GM18502 (cell line): ENCODE measurements around the gene TGFBR2.

Source experiments
- ATAC-seq: cut with Tn5 transposase; IDR thresholded peaks from one replicate; pipeline ENCODE4 v1.9.1; 2021; ENCODE audit warnings: mild to moderate bottlenecking; ENCODE audit not compliant: unreplicated experiment, poor library complexity

Gene TGFBR2

DNA sequence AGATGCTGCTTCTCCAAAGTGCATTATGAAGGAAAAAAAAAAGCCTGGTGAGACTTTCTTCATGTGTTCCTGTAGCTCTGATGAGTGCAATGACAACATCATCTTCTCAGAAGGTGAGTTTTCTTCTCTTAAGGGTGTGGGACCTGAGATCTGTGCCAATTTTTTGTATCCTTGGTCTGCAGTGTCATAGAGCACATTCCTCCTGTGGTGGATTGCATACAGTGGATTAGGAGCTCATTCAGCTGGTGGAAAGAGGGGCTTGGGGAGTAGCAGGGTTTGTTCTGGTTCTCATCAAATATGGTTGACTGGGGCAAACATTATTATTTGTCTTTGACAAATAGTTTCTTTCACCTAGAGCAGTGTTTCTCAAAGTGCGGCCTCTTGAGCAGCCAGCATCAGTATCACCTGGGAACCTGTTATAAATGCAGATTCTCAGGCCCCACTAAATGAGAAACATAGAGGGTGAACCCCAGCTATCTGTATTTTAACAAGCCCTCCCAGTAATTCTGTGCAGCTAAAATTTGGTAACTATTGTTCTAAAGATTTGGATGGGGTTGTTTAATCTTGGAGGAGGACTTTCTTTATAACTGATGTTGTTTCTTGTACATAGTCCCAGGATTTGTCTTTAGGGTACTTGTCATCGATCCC is 44.1 kb downstream of the TGFBR2 start:
- no peak for ATAC-seq

DNA sequence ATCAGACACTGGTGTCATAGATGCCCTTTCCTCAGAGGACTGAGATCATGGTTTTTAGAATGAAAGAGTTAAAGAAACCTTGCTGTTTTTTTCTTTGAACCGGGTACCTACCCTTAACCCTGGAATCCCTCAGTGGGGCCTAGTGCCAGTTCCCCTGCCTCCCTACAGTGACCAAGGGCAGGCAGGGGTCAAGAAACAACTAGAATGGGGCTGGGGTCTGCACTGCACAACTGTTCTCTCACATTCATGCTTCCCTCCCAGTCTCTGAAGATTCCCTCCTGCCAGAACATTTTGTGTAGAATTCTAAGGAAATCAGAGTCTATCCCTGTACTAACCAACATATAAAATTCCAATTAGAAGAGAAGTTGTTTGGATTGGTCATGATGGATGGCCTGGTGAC is 47.9 kb downstream of the TGFBR2 start:
- no peak for ATAC-seq

DNA sequence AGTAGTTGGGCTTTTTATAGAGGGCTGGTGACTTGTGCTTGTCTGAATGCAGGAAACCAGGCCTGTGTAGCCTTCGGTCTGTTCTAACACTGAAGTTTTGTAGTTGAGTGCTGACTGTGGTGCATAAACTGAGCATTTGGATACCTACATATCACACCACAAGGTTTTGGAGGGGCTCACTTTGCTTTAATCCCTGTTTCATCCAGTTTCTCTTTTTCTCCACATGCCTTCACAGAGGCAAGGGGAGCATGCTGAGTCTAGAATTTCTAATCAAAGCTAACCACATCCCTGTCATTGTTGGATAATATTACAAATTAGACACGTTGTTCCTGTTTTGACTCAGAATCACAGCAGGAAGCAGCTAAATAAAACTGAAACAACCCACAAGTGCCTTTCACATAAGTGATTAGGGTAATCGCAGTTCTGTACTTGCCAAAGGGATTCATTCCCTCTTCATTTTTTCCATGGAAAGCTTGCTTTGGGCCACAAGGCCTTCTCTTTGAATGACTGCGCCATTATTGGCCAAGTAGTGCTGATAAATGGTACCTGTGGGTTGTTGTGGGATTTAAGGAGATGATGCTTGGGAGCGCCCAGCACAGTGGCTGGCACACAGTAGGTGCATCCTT is 48.9 kb downstream of the TGFBR2 start:
- ATAC-seq: peak; percentile 46

GRCh38 chr3:30656624-30657141 is 50.3 kb downstream of the TGFBR2 start:
- ATAC-seq: no peak

DNA sequence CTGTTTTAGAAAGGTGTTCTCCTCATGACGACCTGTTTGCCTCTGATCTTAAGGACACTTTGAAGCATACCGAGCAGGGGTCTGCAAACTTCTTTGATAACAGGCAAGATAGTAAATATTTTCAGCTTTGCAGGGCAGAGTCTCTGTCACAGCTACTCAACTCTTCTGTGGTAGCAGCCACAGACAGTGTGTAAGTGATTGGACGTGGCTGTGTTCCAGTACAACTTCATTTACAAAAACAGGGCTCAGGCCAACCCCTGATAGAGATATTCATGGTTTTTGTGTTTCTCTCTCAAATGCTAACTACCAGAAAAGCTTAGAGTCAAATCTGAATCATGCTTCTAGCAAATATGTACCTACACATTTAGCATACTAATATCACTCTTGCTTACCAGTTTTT is 51.5 kb downstream of the TGFBR2 start:
- peak; percentile 32 for ATAC-seq

DNA sequence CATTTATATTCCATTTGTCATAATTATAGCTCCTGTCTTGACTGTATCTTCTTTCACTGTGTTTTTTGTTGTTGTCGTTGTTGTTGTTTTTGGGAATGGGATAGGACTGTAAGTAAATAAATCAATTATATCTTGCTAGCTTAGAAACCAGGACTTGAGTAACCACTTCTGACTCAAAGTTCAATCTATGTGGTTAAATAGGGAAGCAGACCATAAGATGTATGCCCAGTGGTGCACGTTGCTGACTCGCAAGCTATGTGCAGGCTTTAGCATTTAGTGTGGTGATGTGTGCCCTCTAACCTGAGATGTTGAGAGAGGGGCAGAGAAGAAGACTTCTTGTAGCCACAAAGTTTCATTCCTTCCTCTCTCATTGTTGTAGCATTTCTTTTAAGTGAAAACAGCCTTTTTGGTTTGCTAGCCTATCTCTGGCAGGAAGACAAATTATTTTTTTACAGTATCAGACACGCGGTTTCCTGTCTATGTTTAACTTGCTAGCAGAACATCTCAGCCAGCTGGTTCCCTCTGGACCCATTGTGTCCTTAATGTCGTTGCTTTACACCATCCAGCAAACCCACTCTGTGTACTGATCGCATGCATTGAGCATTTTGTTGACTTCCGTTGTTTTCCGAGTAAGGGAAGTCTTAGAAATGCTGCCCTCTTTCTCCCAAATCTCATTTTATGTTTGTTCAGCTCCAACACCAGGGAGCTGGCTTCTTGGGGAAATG is 52.1 kb downstream of the TGFBR2 start:
- ATAC-seq: peak; percentile 88

DNA sequence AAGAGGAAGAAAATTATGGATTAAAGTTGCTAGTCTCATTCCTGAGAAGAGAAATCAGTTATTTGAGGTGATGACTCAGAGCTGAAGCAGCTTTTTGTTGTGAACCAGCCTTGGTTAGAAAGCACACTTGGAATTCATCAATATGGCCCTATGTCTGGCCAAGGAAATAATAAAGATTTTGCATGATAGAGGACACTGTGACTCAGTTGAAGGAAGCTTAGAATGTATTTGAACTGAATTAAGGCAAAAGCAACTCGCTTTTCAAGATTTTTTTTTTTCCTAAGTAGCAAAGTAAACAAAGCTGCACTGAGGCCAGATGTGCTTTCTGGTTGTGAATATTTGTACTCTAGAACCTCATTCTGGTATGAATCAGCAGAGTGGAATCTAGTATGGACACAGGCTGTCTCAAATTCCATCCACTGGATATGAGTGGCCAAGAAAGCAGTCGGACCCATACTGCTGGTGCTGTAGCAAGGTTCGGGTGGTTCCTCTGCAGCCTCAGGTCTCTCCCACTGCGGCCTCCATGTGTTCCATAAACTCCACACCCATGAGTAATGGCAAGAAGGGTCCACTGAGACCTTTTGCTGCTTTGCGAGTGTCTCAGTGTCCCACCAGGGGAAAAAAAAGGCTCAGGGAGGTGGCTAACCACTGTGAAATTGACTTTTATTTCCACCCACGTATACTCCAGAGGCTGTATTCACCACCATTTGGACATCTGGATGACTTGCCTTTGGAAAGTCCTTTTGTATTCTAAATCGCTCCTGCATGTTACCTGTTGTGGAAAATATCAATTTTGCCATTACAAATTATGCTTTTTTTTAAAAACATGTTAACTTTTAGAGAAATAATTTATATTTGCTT is 53.1 kb downstream of the TGFBR2 start:
- ATAC-seq: no peak

GRCh38 chr3:30660136-30660535 is 53.7 kb downstream of the TGFBR2 start:
- no peak for ATAC-seq

DNA sequence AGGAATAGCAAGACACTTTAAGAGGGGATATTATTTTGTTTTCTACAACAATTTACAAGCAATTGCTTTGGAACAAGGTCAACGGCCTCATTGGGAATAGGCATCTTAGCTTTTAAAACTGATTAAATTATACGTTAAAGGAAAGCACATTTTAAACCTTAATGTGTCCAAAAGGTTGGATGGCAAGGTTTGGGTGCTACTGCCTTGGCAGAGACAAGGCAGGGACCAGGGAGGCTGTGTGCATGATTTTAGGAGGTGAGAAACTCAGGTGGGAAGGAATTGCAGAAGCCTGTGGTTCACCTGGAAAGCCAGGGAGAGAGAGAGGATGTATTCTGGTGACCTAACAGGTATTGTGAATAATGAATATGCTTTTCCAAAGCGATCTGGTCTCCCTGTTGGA is 54.3 kb downstream of the TGFBR2 start:
- ATAC-seq: no peak

GRCh38 chr3:30661098-30661873 is 54.9 kb downstream of the TGFBR2 start:
- no peak for ATAC-seq

DNA sequence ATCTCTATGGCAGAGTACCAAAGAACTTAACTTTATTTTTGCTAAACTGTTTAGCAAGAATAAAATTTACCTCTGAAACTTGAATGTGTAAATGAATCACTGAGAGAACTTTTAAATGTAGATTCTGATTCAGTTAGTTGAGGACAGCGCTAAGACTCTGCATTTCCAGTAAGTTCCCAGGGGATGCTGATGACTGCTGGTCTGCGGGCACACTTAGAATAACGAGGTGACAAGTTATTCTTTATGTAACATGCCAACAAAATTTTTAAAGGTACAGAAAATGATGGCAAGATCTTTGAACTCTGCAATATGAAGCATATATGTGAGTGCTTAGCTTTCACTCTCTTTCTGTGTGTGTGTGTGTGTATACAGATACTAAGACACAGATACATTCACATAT is 56.4 kb downstream of the TGFBR2 start:
- ATAC-seq: no peak

DNA sequence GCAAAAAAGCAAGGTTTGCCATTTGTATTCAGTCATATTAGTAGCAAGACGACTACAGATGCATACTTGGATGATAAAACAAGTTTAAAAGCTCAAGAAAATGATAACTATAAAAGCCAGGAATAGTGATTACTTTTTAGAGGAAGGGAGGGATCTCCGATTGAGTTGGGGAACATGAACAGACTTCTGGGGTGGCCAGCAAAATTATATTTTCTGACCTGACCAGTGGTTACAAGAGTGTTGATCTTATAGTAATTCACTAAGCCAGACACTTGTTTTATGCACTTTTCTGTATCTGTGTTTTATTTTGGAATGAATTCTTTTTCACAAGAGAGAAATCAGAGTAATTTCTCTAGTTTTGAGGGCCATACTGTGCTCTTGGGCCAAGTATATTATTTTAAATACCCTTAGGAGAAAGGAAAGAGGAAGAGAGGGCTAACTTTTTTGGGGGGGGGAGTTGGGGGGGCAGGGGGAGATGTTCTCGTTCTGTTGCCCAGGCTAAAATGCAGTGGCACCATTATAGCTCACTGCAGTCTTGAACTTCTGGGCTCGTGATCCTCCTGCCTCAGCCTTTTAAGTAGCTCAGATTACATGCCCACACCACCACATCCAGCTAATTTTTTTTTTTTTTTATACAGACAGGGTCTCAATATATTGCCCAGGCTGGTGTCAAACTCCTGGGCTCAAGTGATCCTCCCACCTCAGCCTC is 57.3 kb downstream of the TGFBR2 start:
- no peak for ATAC-seq

DNA sequence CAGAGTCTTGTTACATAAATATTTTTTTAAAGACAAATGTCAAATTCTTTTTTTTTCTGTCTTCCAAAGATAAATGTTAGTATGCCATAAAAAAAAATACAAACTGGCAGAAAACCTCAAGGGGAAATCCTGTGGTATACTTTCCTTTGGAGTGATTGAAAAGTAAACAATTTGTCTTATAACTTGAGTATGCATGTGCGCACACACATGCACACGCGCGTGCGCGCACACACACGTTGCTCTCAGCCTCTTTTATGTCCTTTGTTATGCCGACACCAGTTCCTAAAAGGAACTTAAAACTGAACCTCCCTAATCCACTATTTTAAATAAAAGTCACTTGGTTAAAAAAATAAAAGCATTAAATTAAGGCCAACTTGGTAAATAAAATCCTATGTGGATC is 58.1 kb downstream of the TGFBR2 start:
- no peak for ATAC-seq

DNA sequence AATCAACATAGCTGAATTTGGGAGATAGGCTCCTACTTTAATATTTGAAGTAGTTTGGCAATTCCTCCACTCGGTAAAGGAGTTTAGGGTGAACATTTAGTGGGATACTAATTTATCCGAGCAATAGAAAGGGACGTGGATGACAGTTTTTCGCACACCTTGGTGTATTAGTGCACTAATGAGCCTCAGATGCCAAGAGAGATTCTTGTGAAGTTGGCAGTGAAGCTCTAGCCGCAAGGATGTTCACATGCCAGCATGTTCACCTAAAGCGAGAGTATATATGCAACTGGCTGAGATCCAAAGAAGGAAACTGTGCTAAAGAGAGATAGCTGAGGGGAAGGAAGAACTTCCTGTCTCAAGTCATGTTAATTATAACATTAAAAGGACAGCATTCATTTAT is 58.5 kb downstream of the TGFBR2 start:
- no peak for ATAC-seq

DNA sequence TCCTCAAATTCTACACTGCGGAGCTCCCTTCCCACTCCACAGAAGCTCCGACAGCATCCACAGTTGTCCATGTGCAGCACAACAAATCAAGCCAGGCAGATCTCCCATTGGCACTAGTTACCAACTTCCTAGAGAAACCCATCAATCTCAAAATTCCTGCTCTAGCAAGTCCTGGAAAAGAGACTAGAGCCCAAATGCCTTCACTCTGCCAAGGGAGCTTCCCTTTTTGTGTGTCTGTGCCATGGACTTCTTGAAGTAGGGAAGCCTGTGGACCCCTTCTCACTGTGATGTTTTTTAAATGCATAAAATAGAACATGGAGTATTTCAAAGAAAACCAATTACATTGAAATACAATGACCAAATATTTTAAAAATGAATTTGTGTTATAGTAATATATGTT is 59.1 kb downstream of the TGFBR2 start:
- no peak for ATAC-seq

DNA sequence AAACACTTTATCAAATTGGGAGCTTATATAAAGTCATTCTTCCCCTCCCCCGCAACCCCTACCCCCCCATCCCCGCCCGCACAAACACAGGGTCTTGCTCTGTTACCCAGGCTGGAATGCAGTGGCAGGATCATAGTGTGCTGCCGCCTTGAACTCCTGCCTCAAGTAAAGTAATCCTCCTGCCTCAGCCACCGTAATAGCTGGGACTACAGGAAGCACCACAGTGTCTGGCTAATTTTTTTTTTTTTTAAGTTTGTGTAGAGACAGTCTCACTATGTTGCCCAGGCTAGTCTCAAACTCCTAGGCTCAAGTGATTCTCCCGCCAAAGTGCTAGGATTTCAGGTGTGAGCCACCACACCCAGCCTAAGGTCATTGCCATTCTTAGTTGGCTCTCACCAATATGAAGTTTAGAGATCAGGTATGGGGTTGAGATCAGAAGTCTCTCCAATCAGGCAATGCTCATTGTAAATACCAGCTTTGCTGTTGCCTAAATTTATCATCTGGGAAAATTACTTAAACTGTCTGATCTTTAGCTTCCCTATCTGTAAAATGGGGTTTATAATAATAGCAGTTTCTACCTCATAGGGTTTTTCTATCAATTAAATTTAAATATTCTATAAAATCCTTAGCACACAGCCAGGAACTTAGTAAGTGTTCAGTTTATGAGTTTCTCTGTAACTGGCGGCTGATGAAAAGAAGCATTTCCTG is 60.3 kb downstream of the TGFBR2 start:
- no peak for ATAC-seq

DNA sequence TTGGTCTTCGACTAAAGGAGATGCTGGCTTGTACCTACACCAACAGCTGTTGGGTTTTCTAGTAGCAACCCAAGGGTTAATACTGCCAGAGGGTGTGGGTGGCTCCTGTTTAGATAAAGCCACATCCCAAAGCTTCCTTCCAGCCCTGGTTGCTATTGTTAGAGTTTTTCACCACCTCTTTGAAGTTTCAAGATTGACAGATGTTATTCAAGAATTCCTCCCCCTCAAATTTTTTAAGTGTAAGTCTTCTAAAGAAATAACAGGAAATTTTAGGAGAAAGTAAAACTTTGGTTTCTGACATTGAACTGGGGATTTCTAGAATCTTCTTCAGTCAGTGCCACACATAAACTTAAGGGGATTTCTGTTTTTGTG is 60.9 kb downstream of the TGFBR2 start:
- ATAC-seq: peak; percentile 51

DNA sequence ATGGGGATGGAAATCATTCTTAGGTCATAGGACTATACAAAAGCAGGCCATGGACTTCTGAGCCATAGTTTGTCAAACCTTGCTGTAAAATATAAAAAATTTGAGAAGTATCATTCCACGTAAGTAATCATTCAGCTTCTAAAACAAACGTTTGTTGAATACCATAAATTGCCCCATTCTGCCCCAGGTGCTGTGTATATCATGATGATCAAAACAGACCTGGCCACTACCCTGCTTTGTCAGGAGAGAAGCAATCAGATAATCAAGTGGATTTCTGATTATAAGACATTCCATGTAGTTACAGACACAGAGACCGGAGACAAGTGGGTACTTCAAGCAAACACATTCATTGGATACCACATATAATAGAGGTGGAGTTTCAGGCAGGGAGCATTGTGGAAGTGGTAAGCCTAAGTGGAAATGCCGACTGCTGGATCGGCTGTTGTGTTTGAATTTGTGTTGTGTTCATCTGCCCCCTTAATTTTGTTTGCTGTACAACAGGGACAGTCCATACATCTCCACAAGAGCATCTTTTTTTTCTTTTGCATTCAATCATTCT is 61.7 kb downstream of the TGFBR2 start:
- no peak for ATAC-seq
